H9 (cell line): ENCODE data around the gene PIP5KL1. TPM values are rescaled to one million over a fixed set of nuclear protein-coding genes. Genes with fewer than 3 reads are reported as not detected.

ENCODE experiments used
- DNase-seq: peaks from one replicate; pipeline ENCODE4 v3.0.0-alpha.2; 2017
- H2AFZ ChIP-seq: one replicate; pipeline ENCODE4 v1.6.1; 2013; ENCODE audit warnings: mild to moderate bottlenecking, low read length, control low read depth, moderate library complexity
- H2AK5ac ChIP-seq: 2 replicates; pipeline ENCODE4 v1.6.1; 2013; ENCODE audit warnings: low read length, control low read depth, mixed read lengths; ENCODE audit not compliant: insufficient read length
- H2BK120ac ChIP-seq: one replicate; pipeline ENCODE4 v1.6.1; 2013; ENCODE audit warnings: low read depth, mild to moderate bottlenecking, low read length, control low read depth, inconsistent platforms; ENCODE audit not compliant: poor library complexity, severe bottlenecking
- H2BK12ac ChIP-seq: 2 replicates; pipeline ENCODE4 v1.6.1; 2013; ENCODE audit warnings: low read length, control low read depth, mixed read lengths, low read depth; ENCODE audit not compliant: insufficient read length
- H2BK15ac ChIP-seq: 2 replicates; pipeline ENCODE4 v1.6.1; 2013; ENCODE audit warnings: low read depth, low read length, control low read depth
- H2BK20ac ChIP-seq: one replicate; pipeline ENCODE4 v1.6.1; 2013; ENCODE audit warnings: low read depth, mild to moderate bottlenecking, low read length, control low read depth, inconsistent platforms; ENCODE audit not compliant: poor library complexity, severe bottlenecking
- H2BK5ac ChIP-seq: 2 replicates; pipeline ENCODE4 v1.6.1; 2013; ENCODE audit warnings: low read length, control low read depth, mixed read lengths; ENCODE audit not compliant: insufficient read length
- H3K14ac ChIP-seq: 2 replicates; pipeline ENCODE4 v1.6.1; 2013; ENCODE audit warnings: low read length, control low read depth; ENCODE audit not compliant: insufficient read depth
- H3K18ac ChIP-seq: 2 replicates; pipeline ENCODE4 v1.6.1; 2013; ENCODE audit warnings: low read depth, mild to moderate bottlenecking, mixed read lengths, low read length, control low read depth; ENCODE audit not compliant: insufficient read length
- H3K23ac ChIP-seq: 2 replicates; pipeline ENCODE4 v1.6.1; 2013; ENCODE audit warnings: low read length, control low read depth, mixed read lengths, low read depth; ENCODE audit not compliant: insufficient read length
- H3K23me2 ChIP-seq: 2 replicates; pipeline ENCODE4 v1.6.1; 2013; ENCODE audit warnings: low read depth, mild to moderate bottlenecking, mixed read lengths, low read length, control low read depth; ENCODE audit not compliant: insufficient read length, poor library complexity, severe bottlenecking
- H3K27ac ChIP-seq: 2 replicates; pipeline ENCODE4 v1.5.1; 2013; ENCODE audit warnings: low read length, control low read depth, mixed read lengths, low read depth; ENCODE audit not compliant: insufficient read length
- H3K27me3 ChIP-seq: 2 replicates; pipeline ENCODE4 v1.6.1; 2013; ENCODE audit warnings: low read length, control low read depth, inconsistent platforms; ENCODE audit not compliant: insufficient read depth
- H3K4ac ChIP-seq: 2 replicates; pipeline ENCODE4 v1.6.1; 2013; ENCODE audit warnings: low read depth, mild to moderate bottlenecking, control low read depth, inconsistent platforms, low read length, moderate library complexity
- H3K4me1 ChIP-seq: 2 replicates; pipeline ENCODE4 v1.6.1; 2013; ENCODE audit warnings: low read length, control low read depth, inconsistent platforms; ENCODE audit not compliant: insufficient read depth
- H3K4me2 ChIP-seq: 2 replicates; pipeline ENCODE4 v1.6.1; 2013; ENCODE audit warnings: low read length, control low read depth, mixed read lengths; ENCODE audit not compliant: insufficient read length, insufficient read depth
- H3K56ac ChIP-seq: 2 replicates; pipeline ENCODE4 v1.6.1; 2013; ENCODE audit warnings: low read depth, mild to moderate bottlenecking, mixed read lengths, low read length, control low read depth; ENCODE audit not compliant: insufficient read length
- H3K79me1 ChIP-seq: 2 replicates; pipeline ENCODE4 v1.6.1; 2013; ENCODE audit warnings: low read depth, mild to moderate bottlenecking, moderate library complexity, low read length, control low read depth, inconsistent platforms; ENCODE audit not compliant: insufficient read depth, poor library complexity, severe bottlenecking
- H3K79me2 ChIP-seq: 2 replicates; pipeline ENCODE4 v1.6.1; 2013; ENCODE audit warnings: low read length, control low read depth, inconsistent platforms; ENCODE audit not compliant: insufficient read depth
- H3K9ac ChIP-seq: 2 replicates; pipeline ENCODE4 v1.6.1; 2013; ENCODE audit warnings: low read length, control low read depth, mixed read lengths; ENCODE audit not compliant: insufficient read length; ENCODE audit errors: extremely low read depth
- H3K9me3 ChIP-seq: one replicate; pipeline ENCODE4 v1.6.1; 2013; ENCODE audit warnings: low read depth, low read length, inconsistent platforms; ENCODE audit not compliant: control insufficient read depth
- H3T11ph ChIP-seq: one replicate; pipeline ENCODE4 v1.6.1; 2013; ENCODE audit warnings: mild to moderate bottlenecking, low read length, control low read depth, inconsistent platforms
- H4K20me1 ChIP-seq: one replicate; pipeline ENCODE4 v1.6.1; 2013; ENCODE audit not compliant: control insufficient read depth, insufficient read length, insufficient read depth
- H4K5ac ChIP-seq: 2 replicates; pipeline ENCODE4 v1.6.1; 2013; ENCODE audit warnings: low read depth, mild to moderate bottlenecking, mixed read lengths, low read length, control low read depth; ENCODE audit not compliant: insufficient read length
- H4K8ac ChIP-seq: replicated peaks from 2 replicates; pipeline ENCODE4 v1.6.1; 2013; ENCODE audit warnings: low read length, control low read depth, mixed read lengths, low read depth; ENCODE audit not compliant: insufficient read length
- H4K91ac ChIP-seq: 2 replicates; pipeline ENCODE4 v1.6.1; 2013; ENCODE audit warnings: low read depth, mild to moderate bottlenecking, moderate library complexity, mixed read lengths, low read length, control low read depth; ENCODE audit not compliant: insufficient read length
- H3K27ac Mint-ChIP-seq, 3 experiments: 2 replicates in 2 of 3; 3 replicates in 1 of 3; pipeline ENCODE4 v1.8.0; 2020 to 2021; ENCODE audit warnings: mixed read lengths in 3 of 3, mild to moderate bottlenecking in 1 of 3, moderate library complexity in 1 of 3
- H3K27me3 Mint-ChIP-seq: 2 replicates; pipeline ENCODE4 v1.8.0; 2021; ENCODE audit warnings: low read depth, mild to moderate bottlenecking, moderate library complexity, mixed read lengths
- H3K36me3 Mint-ChIP-seq, 3 experiments: 2 replicates in 2 of 3; 3 replicates in 1 of 3; pipeline ENCODE4 v1.8.0; 2020 to 2021; ENCODE audit warnings: low read depth in 3 of 3, mixed read lengths in 3 of 3; ENCODE audit not compliant: insufficient read depth in 1 of 3
- H3K4me1 Mint-ChIP-seq, 2 experiments: 2 replicates each; pipeline ENCODE4 v1.8.0; 2020; ENCODE audit warnings: mixed read lengths in 2 of 2
- H3K4me3 Mint-ChIP-seq, 2 experiments: 2 replicates in 1 of 2; 3 replicates in 1 of 2; pipeline ENCODE4 v1.8.0; 2020 to 2021; ENCODE audit warnings: mild to moderate bottlenecking in 2 of 2, mixed read lengths in 2 of 2, moderate library complexity in 1 of 2
- H3K9me3 Mint-ChIP-seq, 2 experiments: 2 replicates in 1 of 2; 3 replicates in 1 of 2; pipeline ENCODE4 v1.8.0; 2020; ENCODE audit warnings: mild to moderate bottlenecking in 2 of 2, mixed read lengths in 2 of 2, moderate library complexity in 1 of 2
- CTCF ChIP-seq: fragments of 200-600 bp; sonication (generic); conservative IDR thresholded peaks from 3 replicates; pipeline ENCODE4 v1.8.0; 2021; ENCODE audit warnings: antibody characterized with exemption, mild to moderate bottlenecking
- WGBS: extraction: QIAGEN DNeasy Blood & Tissue Kit; methylation state at CpG from one replicate; pipeline ENCODE4 v1.1.7; 2013; ENCODE audit warnings: missing lambda C conversion rate, low lambda C conversion rate, mixed read lengths; ENCODE audit not compliant: insufficient read length; ENCODE audit errors: extremely low coverage; 5-methylcytosine and 5-hydroxymethylcytosine counted together
- total RNA-seq: library from RNA; stranded (reverse); gene quantifications from 2 replicates; pipeline ENCODE4 v1.2.1, GENCODE V29; 2021

Gene PIP5KL1
- total RNA-seq, 1 experiment from 2014 or later = 11.6 TPM

- Histone ChIP-seq H4K5ac (no peak overlapping the region), H3K27ac (no peak overlapping the region), H3K9me3 (no peaks in the 10 kb centered on the region), H4K91ac (no peak overlapping the region), H3K79me2 (no peaks in the 10 kb centered on the region), H3K9ac (no peak overlapping the region), H3K79me1 (no peaks in the 10 kb centered on the region), H2BK12ac (no peak overlapping the region), H3K4me1 (peaks cover 2% of the 10 kb centered on the region; the same call in 1 of the 2 replicates), H3K23ac (no peak overlapping the region), H2BK20ac (no peak overlapping the region), H2BK5ac (no peak overlapping the region), H2AFZ (no peak overlapping the region), H3K56ac (no peak overlapping the region), H3K4ac (no peak overlapping the region), H4K8ac (no peak overlapping the region), H2BK120ac (no peak overlapping the region), H2BK15ac (no peak overlapping the region), H3K14ac (no peak overlapping the region), H4K20me1 (peaks cover 2% of the 10 kb centered on the region), H3T11ph (no peak overlapping the region), H3K23me2 (peaks cover 5% of the 10 kb centered on the region), H2AK5ac (no peak overlapping the region), H3K27me3 (peaks cover 2% of the 10 kb centered on the region; the same call in 1 of the 2 replicates), H3K4me2 (no peak overlapping the region), H3K18ac (no peak overlapping the region)
- Mint-ChIP-seq H3K4me1 (peaks cover 7 to 11% of the 10 kb centered on the region in 2 experiments), H3K9me3 (no peaks in the 10 kb centered on the region), H3K27ac (no peak overlapping the region), H3K36me3 (peaks cover 9 to 19% (median 9%) of the 10 kb centered on the region in 3 experiments), H3K4me3 (no peak overlapping the region), H3K27me3 (peaks cover 9% of the 10 kb centered on the region)
- no CpG with 5 or more reads among the region's 31 CpGs for WGBS
- no peak for TF ChIP-seq CTCF
- DNase-seq = no peak
These were observed 18.3 kb downstream of the PIP5KL1 start for GRCh38 chr9:127912296-127912695.
